Tibial artery (tissue), 4 donors: ENCODE results near the gene MBOAT7.
A peak's percentile ranks its signal among the peaks of the same experiment; 100 is the strongest.
"Not testable (repeated sequence)": the region's sequence is repeated elsewhere in the genome, so short reads cannot be mapped to it uniquely, and the experiment has no call there.

ENCODE experiments used
- DNase-seq, 2 donors: peaks; one replicate each; pipeline ENCODE4 v3.0.0-alpha.2; 2019
- H3K27ac ChIP-seq, 2 donors: fragments of 200-600 bp; sonication (generic) in 1 of 2; 1 replicate in 1 of 2; 2 replicates in 1 of 2; pipeline ENCODE4 v1.5.1; 2018 to 2019; ENCODE audit warnings: mild to moderate bottlenecking in 1 of 2
- H3K27me3 ChIP-seq, 2 donors: fragments of 200-600 bp; sonication (generic) in 1 of 2; one replicate each; pipeline versions ENCODE4 v1.5.1 to v1.6.0; 2016 to 2019
- H3K36me3 ChIP-seq, 3 donors: fragments of 200-600 bp; sonication (generic) in 2 of 3; one replicate each; pipeline ENCODE4 v1.5.1; 2016 to 2019; ENCODE audit warnings: mild to moderate bottlenecking in 2 of 3
- H3K4me1 ChIP-seq, 4 donors: fragments of 200-600 bp; sonication (generic) in 2 of 4; 1 replicate in 3 of 4; 2 replicates in 1 of 4; pipeline ENCODE4 v1.5.1; 2016 to 2019
- H3K4me3 ChIP-seq, 2 donors: fragments of 200-600 bp; sonication (generic) in 1 of 2; 1 replicate in 1 of 2; 2 replicates in 1 of 2; pipeline ENCODE4 v1.5.1; 2018 to 2019; ENCODE audit warnings: mild to moderate bottlenecking in 2 of 2
- H3K9me3 ChIP-seq, 3 donors: fragments of 200-600 bp; sonication (generic) in 1 of 3; one replicate each; pipeline ENCODE4 v1.5.1; 2016 to 2019
- intact Hi-C: fragments of 100-400 bp; cut with DNase I; formaldehyde crosslinking; loops from one replicate; pipeline ENCODE4 v1.15.0; 2023; ENCODE audit warnings: low total_unique reads
- TF ChIP-seq, protein P1 (sequence below), 2 experiments: fragments of 200-600 bp in 1 of 2; fragments of 450-650 bp in 1 of 2; IDR thresholded peaks; one replicate each; pipeline ENCODE4 v1.5.1; 2017 to 2019; ENCODE audit warnings: antibody characterized with exemption in 2 of 2, mild to moderate bottlenecking in 1 of 2, moderate library complexity in 1 of 2

Gene MBOAT7, protein sequence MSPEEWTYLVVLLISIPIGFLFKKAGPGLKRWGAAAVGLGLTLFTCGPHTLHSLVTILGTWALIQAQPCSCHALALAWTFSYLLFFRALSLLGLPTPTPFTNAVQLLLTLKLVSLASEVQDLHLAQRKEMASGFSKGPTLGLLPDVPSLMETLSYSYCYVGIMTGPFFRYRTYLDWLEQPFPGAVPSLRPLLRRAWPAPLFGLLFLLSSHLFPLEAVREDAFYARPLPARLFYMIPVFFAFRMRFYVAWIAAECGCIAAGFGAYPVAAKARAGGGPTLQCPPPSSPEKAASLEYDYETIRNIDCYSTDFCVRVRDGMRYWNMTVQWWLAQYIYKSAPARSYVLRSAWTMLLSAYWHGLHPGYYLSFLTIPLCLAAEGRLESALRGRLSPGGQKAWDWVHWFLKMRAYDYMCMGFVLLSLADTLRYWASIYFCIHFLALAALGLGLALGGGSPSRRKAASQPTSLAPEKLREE

DNA sequence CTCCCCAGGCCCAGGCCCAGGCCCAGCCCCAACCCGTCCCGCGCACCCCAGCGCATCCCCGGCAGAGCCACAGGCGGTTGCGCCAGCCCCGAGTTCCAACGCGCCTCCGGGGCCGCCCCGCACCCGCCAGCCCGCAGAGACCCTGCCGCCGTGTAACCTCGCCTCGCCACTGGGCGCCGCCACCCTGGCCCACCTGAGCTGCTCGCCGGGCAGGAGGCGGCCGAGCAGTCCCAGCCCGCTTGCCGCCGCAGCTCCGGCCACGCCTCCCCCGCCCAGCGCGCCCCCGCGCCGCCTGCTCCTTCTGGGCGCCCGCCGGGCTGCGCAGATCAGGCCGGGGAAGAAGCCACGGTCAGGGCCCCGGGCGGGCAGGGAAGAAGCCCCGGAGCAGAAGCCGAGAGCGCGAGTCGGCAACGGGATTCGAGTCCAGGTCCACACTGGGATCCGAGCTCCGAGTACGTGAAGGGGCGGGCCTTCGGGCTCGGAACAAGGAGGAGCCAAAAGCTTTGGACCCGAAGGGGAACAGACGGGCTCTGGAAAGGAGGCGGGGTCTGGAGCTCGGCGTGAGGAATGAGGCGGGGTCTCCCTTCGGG is at the start of gene MBOAT7:
Gene MBOAT7, minus strand, starts transcription at position 436 of the 590 bp plus-strand sequence. CDS start 1,072 bp downstream, outside the sequence.
- H3K4me3 ChIP-seq: peak within 1 kb of the TSS; percentile 71 to 82
- TF ChIP-seq, protein P1, sequence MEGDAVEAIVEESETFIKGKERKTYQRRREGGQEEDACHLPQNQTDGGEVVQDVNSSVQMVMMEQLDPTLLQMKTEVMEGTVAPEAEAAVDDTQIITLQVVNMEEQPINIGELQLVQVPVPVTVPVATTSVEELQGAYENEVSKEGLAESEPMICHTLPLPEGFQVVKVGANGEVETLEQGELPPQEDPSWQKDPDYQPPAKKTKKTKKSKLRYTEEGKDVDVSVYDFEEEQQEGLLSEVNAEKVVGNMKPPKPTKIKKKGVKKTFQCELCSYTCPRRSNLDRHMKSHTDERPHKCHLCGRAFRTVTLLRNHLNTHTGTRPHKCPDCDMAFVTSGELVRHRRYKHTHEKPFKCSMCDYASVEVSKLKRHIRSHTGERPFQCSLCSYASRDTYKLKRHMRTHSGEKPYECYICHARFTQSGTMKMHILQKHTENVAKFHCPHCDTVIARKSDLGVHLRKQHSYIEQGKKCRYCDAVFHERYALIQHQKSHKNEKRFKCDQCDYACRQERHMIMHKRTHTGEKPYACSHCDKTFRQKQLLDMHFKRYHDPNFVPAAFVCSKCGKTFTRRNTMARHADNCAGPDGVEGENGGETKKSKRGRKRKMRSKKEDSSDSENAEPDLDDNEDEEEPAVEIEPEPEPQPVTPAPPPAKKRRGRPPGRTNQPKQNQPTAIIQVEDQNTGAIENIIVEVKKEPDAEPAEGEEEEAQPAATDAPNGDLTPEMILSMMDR (IDR thresholded peaks at IDR 0.05): peak in 1 of 2 experiments; percentile 45
- no peak for DNase-seq
- peaks cover 4 to 24% (median 19%) of the 10 kb centered on the region in 4 donors for H3K4me1 ChIP-seq
- H3K27me3 ChIP-seq: no peaks in the 10 kb centered on the region
- peaks cover 8 to 26% (median 11%) of the 10 kb centered on the region in 3 donors for H3K36me3 ChIP-seq
- no peaks in the 10 kb centered on the region for H3K9me3 ChIP-seq
- H3K27ac ChIP-seq: peak within 1 kb of the TSS; percentile 92 to 97
- intact Hi-C loops: no loop called here

DNA sequence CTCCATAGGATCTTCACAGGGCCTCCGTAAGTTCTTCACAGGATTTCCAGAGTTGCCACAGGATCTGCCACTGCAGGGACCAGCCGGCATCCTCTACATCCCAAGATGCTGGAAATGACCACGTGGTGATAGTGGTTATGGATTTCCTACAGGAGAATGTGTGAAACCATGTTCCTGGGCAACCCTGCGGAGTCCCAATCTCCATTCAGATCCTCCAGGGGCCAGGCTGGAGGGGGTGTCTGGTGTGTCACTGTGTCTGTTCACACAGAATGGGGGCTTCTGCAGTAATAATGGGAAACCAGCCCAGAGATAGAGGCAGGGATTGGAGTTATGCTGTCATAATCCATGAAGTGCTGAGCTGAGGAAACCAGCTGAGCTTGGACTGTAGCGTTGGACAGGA is 44.6 kb upstream of the MBOAT7 start:
- no peak for DNase-seq
- Histone ChIP-seq H3K27me3 (peaks cover 0 to 22% of the 10 kb centered on the region in 2 donors), H3K9me3 (no peaks in the 10 kb centered on the region), H3K36me3 (no peaks in the 10 kb centered on the region), H3K27ac (no peak overlapping the region), H3K4me3 (no peak overlapping the region), H3K4me1 (no peaks in the 10 kb centered on the region)
- TF ChIP-seq, protein P1 (IDR thresholded peaks at IDR 0.05): no peak
- intact Hi-C loops: loop anchor here (5.0 kb wide), 1 partner anchor 67 kb away; no protein-coding TSS in a partner anchor

DNA sequence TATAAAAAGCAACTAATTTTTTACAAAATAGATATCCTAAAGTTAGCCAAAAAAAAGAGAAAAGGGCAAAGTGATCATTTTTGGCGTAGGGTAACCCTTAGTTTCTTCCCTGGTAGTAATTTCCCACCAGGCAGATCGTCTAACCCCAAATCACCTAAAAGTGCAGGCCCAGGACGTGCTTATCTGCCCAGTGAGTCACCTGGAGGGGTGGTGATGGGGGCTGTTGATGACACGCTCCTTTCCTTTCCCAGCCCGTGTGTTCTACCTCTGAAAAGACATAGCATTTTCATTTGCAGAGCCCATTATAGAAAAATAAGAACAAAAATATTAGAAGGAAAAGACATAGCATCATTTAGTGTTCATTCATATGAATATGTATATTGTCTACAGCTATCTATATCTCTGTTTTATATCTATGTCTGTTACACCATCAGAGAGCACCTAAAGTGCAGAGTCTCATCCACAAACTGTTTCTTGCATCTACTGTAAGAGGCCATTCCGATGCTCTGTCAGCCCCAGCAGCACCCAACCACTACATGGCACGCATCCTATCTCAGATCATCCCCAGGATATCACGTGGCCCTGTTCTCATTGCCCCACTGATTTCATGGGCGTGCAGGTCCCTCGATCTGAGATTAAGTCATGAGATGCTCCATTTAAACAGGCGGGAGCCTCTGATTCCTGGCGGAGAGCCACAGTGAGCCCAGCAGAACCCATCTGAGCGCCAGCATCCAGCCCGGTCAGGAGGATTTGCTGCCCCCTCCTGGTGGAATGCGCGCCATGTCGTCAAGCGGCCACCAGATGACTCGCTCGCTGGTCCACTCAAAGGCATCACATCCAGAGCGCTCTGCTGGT is 41.9 kb upstream of the MBOAT7 start:
- H3K27ac ChIP-seq: no peak overlapping the region
- H3K9me3 ChIP-seq: no peaks in the 10 kb centered on the region
- intact Hi-C loops: loop anchor here (5.0 kb wide), 1 partner anchor 64 kb away; no protein-coding TSS in a partner anchor
- no peak overlapping the region for H3K4me3 ChIP-seq
- H3K4me1 ChIP-seq: no peaks in the 10 kb centered on the region
- H3K36me3 ChIP-seq: no peaks in the 10 kb centered on the region
- peaks cover 0 to 22% of the 10 kb centered on the region in 2 donors for H3K27me3 ChIP-seq
- TF ChIP-seq, protein P1 (IDR thresholded peaks at IDR 0.05): peak; percentile 80 to 84
- peak; percentile 78 to 86 for DNase-seq

DNA sequence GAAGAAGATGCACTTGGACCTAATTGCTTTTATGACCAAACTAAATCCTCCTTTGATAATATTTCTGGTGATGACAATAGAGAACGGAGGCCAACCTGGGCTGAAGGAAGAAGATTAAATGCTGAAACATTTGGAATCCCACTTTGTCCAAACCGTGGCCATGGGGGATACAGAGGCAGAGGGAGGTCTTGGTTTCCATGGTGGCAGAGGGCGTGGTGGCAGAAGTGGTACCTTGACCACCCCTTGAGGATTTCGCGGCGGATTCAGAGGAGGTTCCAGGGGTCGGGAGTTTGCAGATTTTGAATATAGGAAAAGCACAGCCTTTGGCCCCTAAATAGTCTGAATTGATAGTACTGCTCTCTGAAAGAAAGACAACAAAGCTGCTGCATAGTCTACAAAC is 40.7 kb upstream of the MBOAT7 start:
- Histone ChIP-seq H3K4me1 (no peaks in the 10 kb centered on the region), H3K4me3 (no peak overlapping the region), H3K36me3 (no peaks in the 10 kb centered on the region), H3K27ac (no peak overlapping the region), H3K9me3 (no peaks in the 10 kb centered on the region), H3K27me3 (peaks cover 0 to 22% of the 10 kb centered on the region in 2 donors)
- TF ChIP-seq, protein P1 (IDR thresholded peaks at IDR 0.05): no peak
- DNase-seq: no peak
- intact Hi-C loops: loop anchor here (5.0 kb wide), 1 partner anchor 63 kb away; no protein-coding TSS in a partner anchor

GRCh38 chr19:54229146-54229545 is 39.8 kb upstream of the MBOAT7 start:
- Histone ChIP-seq H3K36me3 (no peaks in the 10 kb centered on the region), H3K9me3 (no peaks in the 10 kb centered on the region), H3K27me3 (peaks cover 0 to 18% of the 10 kb centered on the region in 2 donors), H3K27ac (no peak overlapping the region), H3K4me1 (no peaks in the 10 kb centered on the region), H3K4me3 (no peak overlapping the region)
- intact Hi-C loops: no loop called here
- TF ChIP-seq, protein P1 (IDR thresholded peaks at IDR 0.05): no peak
- no peak for DNase-seq

- H3K9me3 ChIP-seq, intact Hi-C loops, H3K27ac ChIP-seq, H3K4me3 ChIP-seq, H3K4me1 ChIP-seq, DNase-seq, H3K36me3 ChIP-seq: not testable (repeated sequence)
- peaks cover 0 to 28% of the 10 kb centered on the region in 2 donors for H3K27me3 ChIP-seq
Measured at GRCh38 chr19:54224619-54225018, 35.2 kb upstream of the MBOAT7 start.

DNA sequence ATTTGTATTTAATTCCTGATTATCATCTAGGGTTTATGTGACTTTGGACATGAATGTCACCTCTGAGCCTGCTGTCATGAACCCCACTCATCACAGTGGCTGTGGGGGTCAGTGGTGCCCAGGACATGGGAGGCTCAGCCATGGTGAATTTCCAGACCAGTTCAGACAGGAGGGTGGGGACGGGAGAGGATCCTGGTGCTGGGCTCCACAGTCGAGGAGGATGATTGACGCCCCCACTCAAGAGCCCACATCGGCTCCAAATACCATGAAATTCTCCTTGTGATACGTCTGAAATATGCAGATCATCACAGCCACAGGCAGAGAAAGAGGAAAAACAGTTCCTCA is 34.5 kb upstream of the MBOAT7 start:
- H3K4me1 ChIP-seq, intact Hi-C loops, DNase-seq, H3K36me3 ChIP-seq, H3K9me3 ChIP-seq, H3K4me3 ChIP-seq, H3K27ac ChIP-seq: not testable (repeated sequence)
- peaks cover 0 to 34% of the 10 kb centered on the region in 2 donors for H3K27me3 ChIP-seq
